Hepatocyte (in vitro differentiated cells): ENCODE data around the gene NRK.

Experiments used
- CTCF ChIP-seq: fragments of 200-600 bp; sonication (generic); IDR thresholded peaks from 2 replicates; pipeline ENCODE4 v1.5.1; 2016; ENCODE audit warnings: antibody characterized with exemption, mild to moderate bottlenecking; ENCODE audit not compliant: poor library complexity
- EZH2phosphoT487 ChIP-seq: fragments of 200-600 bp; sonication (generic); IDR thresholded peaks from one replicate; pipeline ENCODE4 v1.6.1; 2018; ENCODE audit warnings: antibody characterized with exemption, mild to moderate bottlenecking, low read depth, moderate library complexity; ENCODE audit not compliant: unreplicated experiment, severe bottlenecking

GRCh38 chrX:105981772-105982485 is 159.6 kb downstream of the NRK start:
- TF ChIP-seq CTCF = no peak
- TF ChIP-seq EZH2phosphoT487 = no peak
